ENCODE data around the gene CNOT4. TPM values are rescaled to one million over a fixed set of nuclear protein-coding genes. Genes with fewer than 3 reads are reported as not detected.

The CNOT4 gene
- total and polyA plus RNA-seq, 2 of the 13 experiments (the other 11 are each of a cell fraction or from before 2014, with no cell fraction given) = 7.4 to 8.4 TPM

DNA sequence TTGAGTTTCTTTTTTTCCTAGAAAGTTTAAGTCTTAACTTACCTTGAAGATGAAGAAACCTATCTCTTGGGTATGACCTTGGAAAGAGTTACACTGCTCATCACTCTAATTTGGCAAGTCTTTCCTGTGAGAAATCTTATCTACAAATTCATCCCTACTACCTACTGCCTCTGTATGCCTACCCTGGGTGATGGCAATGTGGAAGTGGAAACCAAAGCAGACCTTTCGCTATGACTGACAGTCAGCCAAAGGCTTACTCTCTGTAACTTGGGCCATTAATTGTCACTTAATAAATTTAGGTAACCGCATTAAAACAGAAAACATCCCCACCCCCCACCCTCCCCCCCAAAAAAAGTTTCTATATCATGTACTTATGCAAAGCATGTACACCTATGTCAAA lies 103.9 kb downstream of the CNOT4 start:
- FAIRE-seq (no peak), DNase-seq (ENCODE audit: low spot score) (no peak), ATAC-seq (no peak)
- Histone ChIP-seq H3K4me3 (replicated peaks in 1 of 3; ENCODE audit: insufficient read depth in 1 of 3, low read depth in 2 of 3, low read length in 3 of 3) (no peak overlapping the region), H3K9me3 (ENCODE audit: low read length) (no peaks in the 10 kb centered on the region), H3K79me2 (ENCODE audit: insufficient read depth, low read length) (no peaks in the 10 kb centered on the region), H3K9ac (ENCODE audit: insufficient read depth, low read depth, low read length) (no peak overlapping the region), H4K20me1 (ENCODE audit: insufficient read depth, low read length) (no peaks in the 10 kb centered on the region), H3K27me3 (ENCODE audit: control insufficient read depth in 1 of 2, insufficient read depth in 2 of 2, low read length in 2 of 2) (no peaks in the 10 kb centered on the region), H3K36me3 (replicated peaks in 1 of 2; ENCODE audit: control insufficient read depth in 1 of 2, insufficient read depth in 2 of 2, low read length in 2 of 2) (peaks cover 0 to 14% of the 10 kb centered on the region in 2 experiments; a peak in 2 of 5 replicates), H3K4me1 (ENCODE audit: insufficient read depth, low read length) (no peaks in the 10 kb centered on the region), H2AFZ (ENCODE audit: low read length) (no peak overlapping the region), H3K27ac (ENCODE audit: extremely low read length, insufficient read depth, low read length) (no peak overlapping the region), H3K4me2 (ENCODE audit: low read depth, low read length) (no peak overlapping the region)
- no peak for TF ChIP-seq ZNF687 (CRISPR knock-in tag; IDR thresholded peaks at IDR 0.05)
- TF ChIP-seq NFE2L1 (CRISPR knock-in tag; IDR thresholded peaks at IDR 0.05; ENCODE audit: borderline replicate concordance) = no peak
- TF ChIP-seq ZNF251 (CRISPR knock-in tag; IDR thresholded peaks at IDR 0.05) = no peak
- TF ChIP-seq JUN (CRISPR knock-in tag; IDR thresholded peaks at IDR 0.05) = no peak
- no peak for TF ChIP-seq CEBPG (CRISPR knock-in tag; IDR thresholded peaks at IDR 0.05)
- no peak for TF ChIP-seq ZNF83 (CRISPR knock-in tag; IDR thresholded peaks at IDR 0.05; ENCODE audit: borderline replicate concordance)
- TF ChIP-seq ZNF253 (CRISPR knock-in tag; IDR thresholded peaks at IDR 0.05; ENCODE audit: borderline replicate concordance) = no peak
- TF ChIP-seq ZNF282 (IDR thresholded peaks at IDR 0.05; ENCODE audit: partially characterized antibody) = no peak
- TF ChIP-seq CHD2 (IDR thresholded peaks at IDR 0.05; ENCODE audit: low read depth, low read length) = no peak
- TF ChIP-seq ZNF501 (CRISPR knock-in tag; IDR thresholded peaks at IDR 0.05) = no peak
- TF ChIP-seq RCOR2 (CRISPR knock-in tag; IDR thresholded peaks at IDR 0.05) = no peak
- no peak for TF ChIP-seq ZNF792 (CRISPR knock-in tag; IDR thresholded peaks at IDR 0.05)
- WGBS (ENCODE audit: low lambda C conversion rate) = 100% methylated on average over 2 of the region's 2 CpGs
- ChIA-PET POLR2A (no interaction called here), CTCF (ENCODE audit: low intra/inter-chr PET ratio, low total read pairs) (no interaction called here)
- in situ Hi-C loops (cut with HindIII; ENCODE audit: extremely low pct_ligation_motif_present, low pct_unique_long_range_greater_than_20kb) (no loop called here), intact Hi-C loops (cut with micrococcal nuclease; ENCODE audit: unreplicated experiment) (no loop called here)
- no TSS peak for BruUV-seq (replicated peaks)

Measured in HepG2 (cell line).